ENCODE data around the gene CNGA4.
"Not testable (repeated sequence)": the region's sequence is repeated elsewhere in the genome, so short reads cannot be mapped to it uniquely, and the experiment has no call there.

The CNGA4 gene

GRCh38 chr11:6260207-6260726 is 21.4 kb downstream of the CNGA4 start:
- no peak for DNase-seq (ENCODE audit: insufficient read length, low spot score)

DNA sequence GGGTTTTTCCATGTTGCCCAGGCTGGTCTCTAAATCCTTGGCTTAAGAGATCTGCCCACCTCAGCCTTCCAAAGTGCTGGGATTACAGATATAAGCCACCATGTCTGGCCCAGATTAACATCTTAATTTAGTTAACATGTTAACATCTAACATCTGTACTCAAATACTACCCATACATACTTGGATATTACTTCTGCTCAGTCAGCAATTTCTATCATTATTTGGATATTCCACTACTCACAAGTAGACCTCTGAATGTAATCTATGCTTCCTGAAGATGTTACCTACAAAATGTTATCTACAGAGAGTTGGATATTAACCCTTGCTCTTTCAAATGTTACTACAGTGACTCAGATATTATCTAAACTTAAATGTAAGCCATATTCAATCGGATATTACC is 24.8 kb downstream of the CNGA4 start:
- no peak for FAIRE-seq

More at GRCh38 chr11:6260207-6260726, 21.4 kb downstream of the CNGA4 start:
- no peak for FAIRE-seq

GRCh38 chr11:6268820-6269219 is 29.9 kb downstream of the CNGA4 start:
- DNase-seq (ENCODE audit: insufficient read length, low spot score), result no peak
- no peak for FAIRE-seq

More for the DNA sequence above, 24.8 kb downstream of the CNGA4 start:
- no peak for DNase-seq (ENCODE audit: insufficient read length, low spot score)

DNA sequence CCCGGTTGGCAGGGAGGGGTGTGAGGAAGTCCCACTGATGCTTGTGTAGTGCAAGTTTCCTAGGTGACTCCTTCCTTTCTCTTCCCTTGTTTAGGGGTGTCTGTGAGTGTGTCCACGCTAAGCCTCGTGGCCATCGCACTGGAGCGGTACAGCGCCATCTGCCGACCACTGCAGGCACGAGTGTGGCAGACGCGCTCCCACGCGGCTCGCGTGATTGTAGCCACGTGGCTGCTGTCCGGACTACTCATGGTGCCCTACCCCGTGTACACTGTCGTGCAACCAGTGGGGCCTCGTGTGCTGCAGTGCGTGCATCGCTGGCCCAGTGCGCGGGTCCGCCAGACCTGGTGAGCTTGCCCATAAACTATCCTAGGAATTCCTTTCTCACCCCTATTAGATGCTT is 31.1 kb downstream of the CNGA4 start:
- DNase-seq (ENCODE audit: insufficient read length, low spot score) (no peak), FAIRE-seq (no peak)

DNA sequence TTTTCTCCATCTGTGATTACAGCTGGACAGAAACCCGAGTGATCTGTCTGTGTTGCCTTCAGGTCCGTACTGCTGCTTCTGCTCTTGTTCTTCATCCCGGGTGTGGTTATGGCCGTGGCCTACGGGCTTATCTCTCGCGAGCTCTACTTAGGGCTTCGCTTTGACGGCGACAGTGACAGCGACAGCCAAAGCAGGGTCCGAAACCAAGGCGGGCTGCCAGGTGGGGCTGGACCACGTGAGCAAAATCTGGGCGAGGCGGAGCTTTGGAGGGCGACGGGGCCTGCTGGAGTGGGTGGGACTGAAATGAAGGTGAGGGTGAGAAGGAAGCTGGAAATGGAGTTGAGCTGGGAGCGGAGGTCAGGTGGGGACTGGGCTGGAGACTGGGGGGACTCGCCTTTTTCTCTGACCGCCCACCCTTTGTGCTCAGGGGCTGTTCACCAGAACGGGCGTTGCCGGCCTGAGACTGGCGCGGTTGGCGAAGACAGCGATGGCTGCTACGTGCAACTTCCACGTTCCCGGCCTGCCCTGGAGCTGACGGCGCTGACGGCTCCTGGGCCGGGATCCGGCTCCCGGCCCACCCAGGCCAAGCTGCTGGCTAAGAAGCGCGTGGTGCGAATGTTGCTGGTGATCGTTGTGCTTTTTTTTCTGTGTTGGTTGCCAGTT is 31.8 kb downstream of the CNGA4 start:
- FAIRE-seq, result no peak
- no peak for DNase-seq (ENCODE audit: insufficient read length, low spot score)

GRCh38 chr11:6271598-6271997 is 32.7 kb downstream of the CNGA4 start:
- FAIRE-seq, result no peak
- DNase-seq (ENCODE audit: insufficient read length, low spot score), result no peak

GRCh38 chr11:6273188-6273587 is 34.3 kb downstream of the CNGA4 start:
- no peak for FAIRE-seq
- DNase-seq (ENCODE audit: insufficient read length, low spot score), result no peak

- DNase-seq (ENCODE audit: insufficient read length, low spot score); FAIRE-seq: not testable (repeated sequence)
These were observed 41.9 kb downstream of the CNGA4 start for GRCh38 chr11:6280809-6281208.

DNA sequence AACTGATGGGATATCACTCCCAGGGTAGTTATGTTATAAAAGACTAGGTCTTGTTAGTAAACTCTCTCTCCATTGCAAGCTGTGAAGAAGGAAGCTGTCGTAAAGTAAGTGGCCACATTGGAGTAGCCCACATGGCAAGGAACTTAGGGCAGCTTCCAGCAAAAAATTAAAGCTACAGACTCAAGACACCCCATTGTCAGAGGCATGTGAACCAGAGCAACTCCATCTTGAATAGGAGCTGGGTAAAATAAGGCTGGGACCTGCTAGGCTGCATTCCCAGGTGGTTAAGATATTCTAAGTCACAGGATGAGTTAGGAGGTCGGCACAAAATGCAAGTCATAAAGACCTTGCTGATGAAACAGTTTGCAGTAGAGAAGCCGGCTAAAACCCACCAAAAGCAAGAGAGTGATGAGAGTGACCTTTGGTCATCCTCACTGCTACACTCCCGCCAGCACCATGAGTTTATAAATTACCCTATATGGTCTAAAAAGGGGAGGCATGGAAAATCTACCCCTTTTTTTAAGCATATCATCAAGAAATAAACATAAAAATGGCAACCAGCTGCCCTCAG is 44.6 kb downstream of the CNGA4 start:
- DNase-seq (ENCODE audit: insufficient read length, low spot score) (no peak), FAIRE-seq (no peak)

DNA sequence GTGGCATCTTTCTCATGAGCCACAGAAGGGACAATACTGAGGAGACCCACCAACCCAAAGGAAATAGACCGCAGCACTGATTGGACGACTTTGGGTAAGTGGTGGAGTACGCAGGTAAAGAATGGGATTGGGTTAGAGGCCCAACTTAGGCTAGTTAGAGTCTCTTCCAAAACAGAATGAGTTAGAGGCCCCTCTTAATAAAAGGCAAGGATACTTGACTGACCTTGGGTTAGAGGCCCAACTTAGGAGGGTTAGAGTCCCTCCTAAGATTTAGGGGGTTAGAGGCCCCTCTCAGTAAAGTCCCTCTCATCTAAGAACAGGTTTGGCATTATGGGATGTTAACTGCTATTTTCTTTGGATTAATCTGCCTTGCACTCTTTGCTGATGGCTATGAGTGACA is 45.4 kb downstream of the CNGA4 start:
- FAIRE-seq (no peak), DNase-seq (ENCODE audit: insufficient read length, low spot score) (no peak)

- no peak for FAIRE-seq
These were observed 46.1 kb downstream of the CNGA4 start for GRCh38 chr11:6285019-6285418.

More at GRCh38 chr11:6285019-6285418, 46.1 kb downstream of the CNGA4 start:
- DNase-seq (ENCODE audit: insufficient read length, low spot score), result no peak

Measured in GM19239 (cell line).